Osteocyte (in vitro differentiated cells): Measurements from ENCODE around the gene YTHDF2. TPM values are rescaled to one million over a fixed set of nuclear protein-coding genes. Genes with fewer than 3 reads are reported as not detected.

Experiments
- DNase-seq: peaks from one replicate; pipeline ENCODE4 v3.0.0; 2021; ENCODE audit warnings: mixed read lengths; ENCODE audit not compliant: unreplicated experiment; ENCODE audit errors: extremely low spot score
- H3K27ac Mint-ChIP-seq: one replicate; pipeline ENCODE4 v1.8.0; 2021; ENCODE audit warnings: mild to moderate bottlenecking, mixed read lengths; ENCODE audit not compliant: unreplicated experiment
- H3K27me3 Mint-ChIP-seq: one replicate; pipeline ENCODE4 v1.8.0; 2021; ENCODE audit warnings: mixed read lengths; ENCODE audit not compliant: unreplicated experiment
- H3K36me3 Mint-ChIP-seq: one replicate; pipeline ENCODE4 v1.8.0; 2021; ENCODE audit warnings: mixed read lengths; ENCODE audit not compliant: unreplicated experiment
- H3K4me1 Mint-ChIP-seq: one replicate; pipeline ENCODE4 v1.8.0; 2021; ENCODE audit warnings: mixed read lengths; ENCODE audit not compliant: unreplicated experiment
- H3K4me3 Mint-ChIP-seq: one replicate; pipeline ENCODE4 v1.8.0; 2021; ENCODE audit warnings: mild to moderate bottlenecking, moderate library complexity, mixed read lengths; ENCODE audit not compliant: unreplicated experiment
- H3K9me3 Mint-ChIP-seq: one replicate; pipeline ENCODE4 v1.8.0; 2021; ENCODE audit warnings: mixed read lengths; ENCODE audit not compliant: unreplicated experiment
- total RNA-seq: library from RNA; stranded (reverse); gene quantifications from 2 replicates; pipeline ENCODE4 v1.2.1, GENCODE V29; 2021
- TF ChIP-seq, protein P1 (sequence below): fragments of 200-600 bp; sonication (generic); IDR thresholded peaks from 2 replicates; pipeline ENCODE4 v1.5.0; 2021; ENCODE audit warnings: antibody characterized with exemption, mild to moderate bottlenecking, moderate library complexity

The YTHDF2 gene
- total RNA-seq, 1 donor from 2014 or later = 82.6 TPM

DNA sequence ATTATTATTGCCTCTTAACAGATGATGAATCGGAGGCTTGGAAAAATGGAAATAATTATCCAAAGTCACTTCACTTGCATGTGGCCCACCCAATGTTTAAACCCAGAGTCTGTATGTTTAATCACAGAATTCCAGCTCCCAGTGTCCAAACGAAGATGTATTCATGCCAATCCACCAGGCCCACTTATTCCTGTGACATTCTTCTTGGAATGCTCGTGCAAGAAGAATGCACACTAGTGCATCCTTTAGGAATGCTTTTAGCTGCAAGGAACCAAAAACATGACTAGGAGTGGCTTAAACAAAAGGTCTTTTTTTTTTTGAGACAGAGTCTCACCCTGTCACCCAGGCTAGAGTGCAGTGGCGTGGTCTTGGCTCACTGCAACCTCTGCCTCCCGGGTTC is 66.3 kb downstream of the YTHDF2 start:
- H3K4me3 Mint-ChIP-seq = no peak overlapping the region
- no peak for DNase-seq
- TF ChIP-seq, protein P1, sequence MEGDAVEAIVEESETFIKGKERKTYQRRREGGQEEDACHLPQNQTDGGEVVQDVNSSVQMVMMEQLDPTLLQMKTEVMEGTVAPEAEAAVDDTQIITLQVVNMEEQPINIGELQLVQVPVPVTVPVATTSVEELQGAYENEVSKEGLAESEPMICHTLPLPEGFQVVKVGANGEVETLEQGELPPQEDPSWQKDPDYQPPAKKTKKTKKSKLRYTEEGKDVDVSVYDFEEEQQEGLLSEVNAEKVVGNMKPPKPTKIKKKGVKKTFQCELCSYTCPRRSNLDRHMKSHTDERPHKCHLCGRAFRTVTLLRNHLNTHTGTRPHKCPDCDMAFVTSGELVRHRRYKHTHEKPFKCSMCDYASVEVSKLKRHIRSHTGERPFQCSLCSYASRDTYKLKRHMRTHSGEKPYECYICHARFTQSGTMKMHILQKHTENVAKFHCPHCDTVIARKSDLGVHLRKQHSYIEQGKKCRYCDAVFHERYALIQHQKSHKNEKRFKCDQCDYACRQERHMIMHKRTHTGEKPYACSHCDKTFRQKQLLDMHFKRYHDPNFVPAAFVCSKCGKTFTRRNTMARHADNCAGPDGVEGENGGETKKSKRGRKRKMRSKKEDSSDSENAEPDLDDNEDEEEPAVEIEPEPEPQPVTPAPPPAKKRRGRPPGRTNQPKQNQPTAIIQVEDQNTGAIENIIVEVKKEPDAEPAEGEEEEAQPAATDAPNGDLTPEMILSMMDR = no peak
- H3K27me3 Mint-ChIP-seq = peaks cover 4% of the 10 kb centered on the region
- H3K36me3 Mint-ChIP-seq = no peaks in the 10 kb centered on the region
- H3K9me3 Mint-ChIP-seq = no peaks in the 10 kb centered on the region
- H3K4me1 Mint-ChIP-seq = peaks cover 5% of the 10 kb centered on the region
- no peak overlapping the region for H3K27ac Mint-ChIP-seq

DNA sequence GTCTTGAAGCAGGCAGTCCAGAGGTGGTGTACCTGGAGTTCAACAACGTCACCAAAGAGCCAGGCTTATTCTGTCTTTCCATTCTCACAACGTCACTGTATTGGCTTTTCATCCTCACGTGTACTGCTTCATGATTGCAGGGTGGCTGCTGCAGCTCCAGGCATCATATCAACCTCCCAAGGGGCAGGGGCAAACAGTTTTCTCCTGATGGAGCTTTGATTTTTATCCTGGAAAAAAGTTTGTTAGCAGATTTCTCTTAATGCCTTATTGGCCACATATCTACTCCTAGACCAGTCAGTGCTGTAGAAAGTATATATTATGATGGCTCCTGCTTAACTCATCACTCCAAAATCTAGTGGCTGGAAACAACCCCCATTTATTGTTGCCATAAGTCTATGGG is 66.9 kb downstream of the YTHDF2 start:
- peaks cover 4% of the 10 kb centered on the region for H3K27me3 Mint-ChIP-seq
- H3K4me3 Mint-ChIP-seq = no peak overlapping the region
- H3K36me3 Mint-ChIP-seq = no peaks in the 10 kb centered on the region
- no peak for DNase-seq
- H3K9me3 Mint-ChIP-seq = no peaks in the 10 kb centered on the region
- no peak overlapping the region for H3K27ac Mint-ChIP-seq
- TF ChIP-seq, protein P1 = no peak
- peaks cover 5% of the 10 kb centered on the region for H3K4me1 Mint-ChIP-seq

DNA sequence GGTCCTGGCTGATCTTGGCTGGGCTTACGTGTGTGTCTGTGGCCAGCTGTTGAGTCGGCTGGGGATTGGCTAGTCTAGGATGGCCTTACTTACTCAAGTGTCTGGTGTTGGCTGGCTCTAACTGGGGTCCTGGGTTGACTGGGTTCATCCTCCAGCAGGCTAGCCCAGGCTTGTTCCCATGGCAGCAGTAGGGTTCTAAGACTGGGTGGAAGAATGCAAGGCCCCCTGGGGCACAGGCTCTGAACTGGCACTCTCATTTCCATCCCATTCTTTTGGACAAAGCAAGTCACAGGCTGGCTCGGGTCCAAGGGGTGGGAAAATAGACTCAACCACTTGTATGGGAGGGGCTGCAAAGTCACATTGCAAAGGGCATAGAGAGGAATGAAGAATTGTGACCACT is 67.3 kb downstream of the YTHDF2 start:
- Mint-ChIP-seq H3K27ac (no peak overlapping the region), H3K27me3 (peaks cover under 1% of the 10 kb centered on the region), H3K9me3 (no peaks in the 10 kb centered on the region), H3K4me1 (peaks cover 5% of the 10 kb centered on the region), H3K36me3 (no peaks in the 10 kb centered on the region), H3K4me3 (no peak overlapping the region)
- TF ChIP-seq, protein P1 = no peak
- no peak for DNase-seq

DNA sequence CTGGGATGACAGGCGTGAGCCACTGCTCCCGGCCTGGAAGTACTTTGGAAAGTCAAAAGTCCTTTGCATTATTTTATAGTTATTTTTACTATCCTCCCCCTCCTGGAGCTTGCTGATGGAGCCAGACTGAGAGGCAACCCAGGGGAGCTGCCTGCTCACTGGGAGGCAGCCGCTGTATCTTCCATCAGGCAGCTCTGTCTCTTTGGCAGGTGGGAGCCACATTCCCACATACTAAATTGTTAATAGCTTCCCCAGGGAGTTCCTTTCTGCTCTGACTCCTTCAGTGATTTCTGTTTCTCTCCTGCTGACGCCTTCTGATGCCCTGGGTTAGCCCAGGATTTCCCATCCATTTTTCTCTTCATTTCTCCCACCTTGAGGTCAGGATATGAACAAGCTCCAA is 70.3 kb downstream of the YTHDF2 start:
- TF ChIP-seq, protein P1 = no peak
- Mint-ChIP-seq H3K9me3 (no peaks in the 10 kb centered on the region), H3K36me3 (no peaks in the 10 kb centered on the region), H3K4me3 (no peak overlapping the region), H3K4me1 (peaks cover 2% of the 10 kb centered on the region), H3K27ac (no peak overlapping the region), H3K27me3 (peaks cover 21% of the 10 kb centered on the region)
- no peak for DNase-seq

DNA sequence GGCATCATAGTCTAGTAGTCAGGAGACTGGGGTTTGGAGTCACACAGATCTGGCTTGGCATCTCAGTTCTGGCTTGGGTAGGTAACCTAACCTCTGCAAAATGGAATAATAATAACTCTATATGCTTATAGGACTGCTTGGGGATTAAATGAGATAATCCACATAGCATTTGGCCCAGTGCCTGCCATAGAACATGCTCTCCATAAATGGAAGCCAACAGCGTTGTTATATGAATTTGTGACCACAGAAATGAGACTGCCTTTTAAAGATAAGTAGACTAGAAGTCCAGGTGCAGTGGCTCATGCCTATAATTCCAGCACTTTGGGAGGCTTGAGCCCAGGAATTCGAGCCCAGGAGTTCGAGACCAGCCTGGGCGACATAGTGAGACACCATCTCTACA is 71.2 kb downstream of the YTHDF2 start:
- TF ChIP-seq, protein P1 = no peak
- Mint-ChIP-seq H3K27me3 (peaks cover 27% of the 10 kb centered on the region), H3K36me3 (no peaks in the 10 kb centered on the region), H3K27ac (no peak overlapping the region), H3K4me3 (no peak overlapping the region), H3K9me3 (no peaks in the 10 kb centered on the region), H3K4me1 (peaks cover 8% of the 10 kb centered on the region)
- no peak for DNase-seq
